Measurements from ENCODE around the gene CFAP45. TPM values are rescaled to one million over a fixed set of nuclear protein-coding genes. Genes with fewer than 3 reads are reported as not detected.

The CFAP45 gene
- total RNA-seq, 1 experiment from 2014 or later, result 0.48 TPM

DNA sequence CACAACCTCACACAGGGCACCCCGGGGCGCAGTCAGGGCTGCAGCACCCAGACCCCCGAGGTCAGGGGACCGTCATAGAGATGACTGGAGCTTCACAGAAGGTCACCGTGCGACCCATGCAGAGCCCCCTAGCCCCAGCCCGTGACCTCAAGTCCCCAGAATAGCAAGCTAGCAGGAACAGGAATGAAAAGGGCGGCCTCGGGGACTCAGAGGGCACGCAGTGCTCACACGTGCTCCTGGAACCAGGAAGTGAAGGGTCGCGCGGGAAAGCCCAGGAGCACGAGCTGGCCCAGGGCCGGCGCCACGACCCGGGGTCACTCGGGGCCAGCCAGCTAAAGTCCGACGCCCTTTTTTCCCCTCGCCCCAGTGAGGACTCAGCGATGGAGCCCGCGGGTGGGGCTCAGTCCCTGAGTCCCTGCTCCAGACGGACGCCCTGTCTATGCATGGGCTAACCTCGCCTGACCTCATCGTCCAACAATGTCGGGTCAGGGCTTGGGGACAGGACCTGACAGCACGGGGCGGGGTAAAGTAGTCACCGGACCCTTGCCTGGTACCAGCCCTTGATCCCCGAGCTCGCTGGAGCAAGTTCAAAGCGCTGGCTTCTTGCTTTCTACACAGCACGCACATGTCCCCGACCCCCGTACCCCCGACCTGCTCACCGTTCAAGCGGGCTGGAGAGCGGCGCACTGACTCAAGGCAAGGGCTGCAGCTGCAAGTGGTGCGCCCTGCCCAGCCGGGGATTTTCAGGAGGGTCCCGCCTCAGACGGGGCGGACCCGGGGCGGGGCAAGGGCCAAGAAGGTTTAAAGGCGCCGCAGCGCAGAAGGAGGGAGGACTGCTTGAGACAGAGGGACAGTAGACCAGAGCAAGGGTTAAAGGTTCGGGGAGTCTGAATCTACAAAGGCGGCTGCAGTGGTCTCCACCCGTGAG, 25.1 kb upstream of the CFAP45 start, which contains the start of gene TAGLN2 (continued):
- TF ChIP-seq, protein P1, sequence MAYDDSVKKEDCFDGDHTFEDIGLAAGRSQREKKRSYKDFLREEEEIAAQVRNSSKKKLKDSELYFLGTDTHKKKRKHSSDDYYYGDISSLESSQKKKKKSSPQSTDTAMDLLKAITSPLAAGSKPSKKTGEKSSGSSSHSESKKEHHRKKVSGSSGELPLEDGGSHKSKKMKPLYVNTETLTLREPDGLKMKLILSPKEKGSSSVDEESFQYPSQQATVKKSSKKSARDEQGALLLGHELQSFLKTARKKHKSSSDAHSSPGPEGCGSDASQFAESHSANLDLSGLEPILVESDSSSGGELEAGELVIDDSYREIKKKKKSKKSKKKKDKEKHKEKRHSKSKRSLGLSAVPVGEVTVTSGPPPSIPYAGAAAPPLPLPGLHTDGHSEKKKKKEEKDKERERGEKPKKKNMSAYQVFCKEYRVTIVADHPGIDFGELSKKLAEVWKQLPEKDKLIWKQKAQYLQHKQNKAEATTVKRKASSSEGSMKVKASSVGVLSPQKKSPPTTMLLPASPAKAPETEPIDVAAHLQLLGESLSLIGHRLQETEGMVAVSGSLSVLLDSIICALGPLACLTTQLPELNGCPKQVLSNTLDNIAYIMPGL (CRISPR knock-in tag; IDR thresholded peaks at IDR 0.05), result 0 out of 2 replicates have a peak, but pooled peaks have one; percentile 41
- TF ChIP-seq JUN (CRISPR knock-in tag; IDR thresholded peaks at IDR 0.05), result peak; percentile 84
- no peak for TF ChIP-seq NR3C1 (CRISPR knock-in tag; conservative IDR thresholded peaks at IDR 0.05; ENCODE audit: low read depth)
- TF ChIP-seq FOXP1 (CRISPR knock-in tag; IDR thresholded peaks at IDR 0.05; ENCODE audit: borderline replicate concordance), result peak; percentile 83
- no peak for TF ChIP-seq ZNF396 (CRISPR knock-in tag; IDR thresholded peaks at IDR 0.05; ENCODE audit: borderline replicate concordance)
- no peak for TF ChIP-seq ZNF423 (CRISPR knock-in tag; IDR thresholded peaks at IDR 0.05)
- TF ChIP-seq NFATC4 (CRISPR knock-in tag; IDR thresholded peaks at IDR 0.05), result no peak
- TF ChIP-seq ELF4 (CRISPR knock-in tag; IDR thresholded peaks at IDR 0.05; ENCODE audit: low read depth), result no peak
- TF ChIP-seq RORB (CRISPR knock-in tag; IDR thresholded peaks at IDR 0.05), result no peak
- 0 out of 2 replicates have a peak, but pooled peaks have one; percentile 33 for TF ChIP-seq CREM (CRISPR knock-in tag; IDR thresholded peaks at IDR 0.05)
- no peak for TF ChIP-seq AR (CRISPR knock-in tag; IDR thresholded peaks at IDR 0.05)
- TF ChIP-seq GRHL2 (CRISPR knock-in tag; IDR thresholded peaks at IDR 0.05; ENCODE audit: insufficient replicate concordance, severe bottlenecking), result no peak
- TF ChIP-seq CBFB (CRISPR knock-in tag; IDR thresholded peaks at IDR 0.05; ENCODE audit: low read depth), result no peak
- TF ChIP-seq GABPB1 (CRISPR knock-in tag; IDR thresholded peaks at IDR 0.05), result 0 out of 2 replicates have a peak, but pooled peaks have one; percentile 40
- TF ChIP-seq FOXP4 (CRISPR knock-in tag; IDR thresholded peaks at IDR 0.05), result peak; percentile 53; the same call in 1 of the 2 replicates
- 0 out of 2 replicates have a peak, but pooled peaks have one; percentile 32 for TF ChIP-seq PREB (CRISPR knock-in tag; IDR thresholded peaks at IDR 0.05; ENCODE audit: borderline replicate concordance)
- TF ChIP-seq ZNF138 (CRISPR knock-in tag; conservative IDR thresholded peaks at IDR 0.05), result no peak
- TF ChIP-seq ESRRA (CRISPR knock-in tag; IDR thresholded peaks at IDR 0.05; ENCODE audit: borderline replicate concordance), result no peak; the same call in 1 of the 2 replicates
- TF ChIP-seq FOXK1 (CRISPR knock-in tag; IDR thresholded peaks at IDR 0.05), result 0 out of 2 replicates have a peak, but pooled peaks have one; percentile 18
- TF ChIP-seq EMX1 (CRISPR knock-in tag; IDR thresholded peaks at IDR 0.05), result no peak
- TF ChIP-seq MYBL2 (CRISPR knock-in tag; IDR thresholded peaks at IDR 0.05), result no peak
- no peak for TF ChIP-seq TCF7 (CRISPR knock-in tag; IDR thresholded peaks at IDR 0.05; ENCODE audit: low read depth)
- no peak for TF ChIP-seq ZMAT4 (CRISPR knock-in tag; IDR thresholded peaks at IDR 0.05)
- TF ChIP-seq FOXJ3 (CRISPR knock-in tag; IDR thresholded peaks at IDR 0.05; ENCODE audit: borderline replicate concordance), result no peak
- no peak for TF ChIP-seq ERG (CRISPR knock-in tag; IDR thresholded peaks at IDR 0.05)
- TF ChIP-seq TEAD1 (CRISPR knock-in tag; IDR thresholded peaks at IDR 0.05), result peak; percentile 81
- no peak for TF ChIP-seq IRF2 (CRISPR knock-in tag; IDR thresholded peaks at IDR 0.05; ENCODE audit: borderline replicate concordance, low read depth)
